ENCODE data around the gene ERICH6.

ERICH6 gene

GRCh38 chr3:150722267-150722666, 18.5 kb upstream of the ERICH6 start:
- Histone ChIP-seq H3K27me3 (ENCODE audit: control insufficient read depth, low read length) (no peaks in the 10 kb centered on the region), H3K4me3 (ENCODE audit: low read length) (no peak overlapping the region), H3K27ac (ENCODE audit: low read depth, low read length) (no peak overlapping the region), H4K20me1 (ENCODE audit: control insufficient read depth, insufficient read depth, low read depth, low read length) (no peaks in the 10 kb centered on the region), H3K9me2 (replicated peaks; ENCODE audit: control insufficient read depth, low read length) (no peaks in the 10 kb centered on the region), H3F3A (ENCODE audit: control insufficient read depth, insufficient read depth) (no peaks in the 10 kb centered on the region), H3K9me3 (ENCODE audit: control insufficient read depth, insufficient read depth, low read length) (no peaks in the 10 kb centered on the region), H3K79me2 (ENCODE audit: control insufficient read depth, low read length) (no peaks in the 10 kb centered on the region), H3K4me1 (ENCODE audit: control insufficient read depth, low read length) (no peaks in the 10 kb centered on the region), H3K4me2 (ENCODE audit: low read length) (no peak overlapping the region), H3K36me3 (ENCODE audit: control insufficient read depth, low read length) (no peaks in the 10 kb centered on the region)
- no peak for TF ChIP-seq CTCF (IDR thresholded peaks at IDR 0.05; ENCODE audit: low read depth, low read length, poor library complexity, severe bottlenecking)
- TF ChIP-seq EZH2phosphoT487 (IDR thresholded peaks at IDR 0.05; ENCODE audit: borderline replicate concordance, low read length) = no peak

GRCh38 chr3:150721285-150722130, 17.8 kb upstream of the ERICH6 start:
- Histone ChIP-seq H3F3A (ENCODE audit: control insufficient read depth, insufficient read depth) (no peaks in the 10 kb centered on the region), H3K36me3 (ENCODE audit: control insufficient read depth, low read length) (no peaks in the 10 kb centered on the region), H3K4me3 (ENCODE audit: low read length) (no peak overlapping the region), H3K4me2 (ENCODE audit: low read length) (no peak overlapping the region), H3K27ac (ENCODE audit: low read depth, low read length) (no peak overlapping the region), H3K9me2 (replicated peaks; ENCODE audit: control insufficient read depth, low read length) (no peaks in the 10 kb centered on the region), H3K27me3 (ENCODE audit: control insufficient read depth, low read length) (no peaks in the 10 kb centered on the region), H3K79me2 (ENCODE audit: control insufficient read depth, low read length) (no peaks in the 10 kb centered on the region), H3K4me1 (ENCODE audit: control insufficient read depth, low read length) (no peaks in the 10 kb centered on the region), H3K9me3 (ENCODE audit: control insufficient read depth, insufficient read depth, low read length) (no peaks in the 10 kb centered on the region), H4K20me1 (ENCODE audit: control insufficient read depth, insufficient read depth, low read depth, low read length) (no peaks in the 10 kb centered on the region)
- peak; percentile 85 for TF ChIP-seq CTCF (IDR thresholded peaks at IDR 0.05; ENCODE audit: low read depth, low read length, poor library complexity, severe bottlenecking)
- no peak for TF ChIP-seq EZH2phosphoT487 (IDR thresholded peaks at IDR 0.05; ENCODE audit: borderline replicate concordance, low read length)

GRCh38 chr3:150720444-150720843, 16.7 kb upstream of the ERICH6 start:
- no peak overlapping the region for H3K27ac ChIP-seq (ENCODE audit: low read depth, low read length)
- no peaks in the 10 kb centered on the region for H3K4me1 ChIP-seq (ENCODE audit: control insufficient read depth, low read length)
- H4K20me1 ChIP-seq (ENCODE audit: control insufficient read depth, insufficient read depth, low read depth, low read length) = no peaks in the 10 kb centered on the region
- no peaks in the 10 kb centered on the region for H3F3A ChIP-seq (ENCODE audit: control insufficient read depth, insufficient read depth)
- H3K79me2 ChIP-seq (ENCODE audit: control insufficient read depth, low read length) = no peaks in the 10 kb centered on the region
- no peaks in the 10 kb centered on the region for H3K27me3 ChIP-seq (ENCODE audit: control insufficient read depth, low read length)
- TF ChIP-seq EZH2phosphoT487 (IDR thresholded peaks at IDR 0.05; ENCODE audit: borderline replicate concordance, low read length) = no peak
- TF ChIP-seq CTCF (IDR thresholded peaks at IDR 0.05; ENCODE audit: low read depth, low read length, poor library complexity, severe bottlenecking) = no peak
- H3K4me3 ChIP-seq (ENCODE audit: low read length) = no peak overlapping the region
- H3K9me3 ChIP-seq (ENCODE audit: control insufficient read depth, insufficient read depth, low read length) = no peaks in the 10 kb centered on the region
- H3K4me2 ChIP-seq (ENCODE audit: low read length) = no peak overlapping the region
- no peaks in the 10 kb centered on the region for H3K36me3 ChIP-seq (ENCODE audit: control insufficient read depth, low read length)
- no peaks in the 10 kb centered on the region for H3K9me2 ChIP-seq (replicated peaks; ENCODE audit: control insufficient read depth, low read length)
